Measurements from ENCODE around the gene SENP1. TPM values are rescaled to one million over a fixed set of nuclear protein-coding genes. Genes with fewer than 3 reads are reported as not detected.
A peak's percentile ranks its signal among the peaks of the same experiment; 100 is the strongest.

SENP1 gene
- total RNA-seq, 1 experiment from 2014 or later: 19.2 TPM

GRCh38 chr12:48050174-48050573, 55.7 kb downstream of the SENP1 start:
- in situ Hi-C loops (cut with HindIII; ENCODE audit: low pct_unique_long_range_greater_than_20kb, low sequenced_read_pairs): no loop called here
- no peak for DNase-seq (ENCODE audit: low read depth, low spot score)

GRCh38 chr12:48045965-48046518, 59.8 kb downstream of the SENP1 start:
- in situ Hi-C loops (cut with HindIII; ENCODE audit: low pct_unique_long_range_greater_than_20kb, low sequenced_read_pairs): no loop called here
- no peak for DNase-seq (ENCODE audit: low read depth, low spot score)

- in situ Hi-C loops (cut with HindIII; ENCODE audit: low pct_unique_long_range_greater_than_20kb, low sequenced_read_pairs): no loop called here
- DNase-seq (ENCODE audit: low read depth, low spot score): no peak
Measured at GRCh38 chr12:48045061-48045846, 60.6 kb downstream of the SENP1 start.

GRCh38 chr12:48044396-48044795, 61.5 kb downstream of the SENP1 start:
- peak; percentile 33 for DNase-seq (ENCODE audit: low read depth, low spot score)
- in situ Hi-C loops (cut with HindIII; ENCODE audit: low pct_unique_long_range_greater_than_20kb, low sequenced_read_pairs): no loop called here

GRCh38 chr12:48043771-48044170, 62.1 kb downstream of the SENP1 start:
- DNase-seq (ENCODE audit: low read depth, low spot score): no peak
- in situ Hi-C loops (cut with HindIII; ENCODE audit: low pct_unique_long_range_greater_than_20kb, low sequenced_read_pairs): no loop called here

GRCh38 chr12:48041591-48042423, 64.1 kb downstream of the SENP1 start:
- no peak for DNase-seq (ENCODE audit: low read depth, low spot score)
- in situ Hi-C loops (cut with HindIII; ENCODE audit: low pct_unique_long_range_greater_than_20kb, low sequenced_read_pairs): no loop called here

GRCh38 chr12:48040354-48040753, 65.5 kb downstream of the SENP1 start:
- in situ Hi-C loops (cut with HindIII; ENCODE audit: low pct_unique_long_range_greater_than_20kb, low sequenced_read_pairs): no loop called here
- DNase-seq (ENCODE audit: low read depth, low spot score): peak; percentile 69

GRCh38 chr12:48039151-48039550, 66.7 kb downstream of the SENP1 start:
- no peak for DNase-seq (ENCODE audit: low read depth, low spot score)
- in situ Hi-C loops (cut with HindIII; ENCODE audit: low pct_unique_long_range_greater_than_20kb, low sequenced_read_pairs): no loop called here

- no peak for DNase-seq (ENCODE audit: low read depth, low spot score)
- in situ Hi-C loops (cut with HindIII; ENCODE audit: low pct_unique_long_range_greater_than_20kb, low sequenced_read_pairs): no loop called here
Measured at GRCh38 chr12:48038085-48038484, 67.8 kb downstream of the SENP1 start.

GRCh38 chr12:48037267-48037915, 68.5 kb downstream of the SENP1 start:
- no peak for DNase-seq (ENCODE audit: low read depth, low spot score)
- in situ Hi-C loops (cut with HindIII; ENCODE audit: low pct_unique_long_range_greater_than_20kb, low sequenced_read_pairs): no loop called here

GRCh38 chr12:48036818-48037217, 69.1 kb downstream of the SENP1 start:
- no peak for DNase-seq (ENCODE audit: low read depth, low spot score)
- in situ Hi-C loops (cut with HindIII; ENCODE audit: low pct_unique_long_range_greater_than_20kb, low sequenced_read_pairs): no loop called here

- in situ Hi-C loops (cut with HindIII; ENCODE audit: low pct_unique_long_range_greater_than_20kb, low sequenced_read_pairs): no loop called here
- DNase-seq (ENCODE audit: low read depth, low spot score): peak; percentile 89
Measured at GRCh38 chr12:48034835-48035805, 70.8 kb downstream of the SENP1 start.

GRCh38 chr12:48033451-48033850, 72.4 kb downstream of the SENP1 start:
- peak; percentile 64 for DNase-seq (ENCODE audit: low read depth, low spot score)
- in situ Hi-C loops (cut with HindIII; ENCODE audit: low pct_unique_long_range_greater_than_20kb, low sequenced_read_pairs): no loop called here

- DNase-seq (ENCODE audit: low read depth, low spot score): no peak
- in situ Hi-C loops (cut with HindIII; ENCODE audit: low pct_unique_long_range_greater_than_20kb, low sequenced_read_pairs): no loop called here
Measured at GRCh38 chr12:48032597-48032996, 73.3 kb downstream of the SENP1 start.

GRCh38 chr12:48031135-48031960, 74.5 kb downstream of the SENP1 start:
- in situ Hi-C loops (cut with HindIII; ENCODE audit: low pct_unique_long_range_greater_than_20kb, low sequenced_read_pairs): no loop called here
- DNase-seq (ENCODE audit: low read depth, low spot score): peak; percentile 99

GRCh38 chr12:48030173-48030650, 75.7 kb downstream of the SENP1 start:
- no peak for DNase-seq (ENCODE audit: low read depth, low spot score)
- in situ Hi-C loops (cut with HindIII; ENCODE audit: low pct_unique_long_range_greater_than_20kb, low sequenced_read_pairs): no loop called here

Data from SK-MEL-5 (cell line).